NCI-H1092 treated with DMSO at 0.1 percent for 48 hours (cell line): Measurements from ENCODE around the gene SND1.

Experiments
- DNase-seq: peaks from one replicate; lab custom pipeline; 2025; lab: John Stamatoyannopoulos, UW

The SND1 gene

DNA sequence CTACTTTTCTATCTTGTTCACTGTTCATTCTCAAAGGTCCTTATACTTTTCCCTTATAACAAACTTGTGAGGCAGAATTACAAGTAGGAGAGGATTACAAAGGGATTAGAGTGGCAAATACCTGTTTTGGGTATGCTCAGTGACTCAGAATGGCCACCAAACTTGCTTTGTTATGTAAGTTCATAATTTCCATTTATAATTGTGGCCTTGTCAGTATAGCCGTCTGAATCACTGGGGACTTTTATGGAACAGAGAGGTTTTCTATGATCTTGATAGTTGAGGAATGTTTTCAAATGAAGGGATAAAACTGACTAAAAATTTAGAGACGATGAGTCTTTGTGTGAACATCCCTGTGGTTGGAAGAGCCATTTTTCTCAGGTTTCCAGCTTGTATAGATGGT lies 116.2 kb downstream of the SND1 start:
- no peak for DNase-seq

- DNase-seq, result no peak
These were observed 117.1 kb downstream of the SND1 start for GRCh38 chr7:127769137-127769536.

- no peak for DNase-seq
These were observed 117.9 kb downstream of the SND1 start for GRCh38 chr7:127769696-127770400.

- DNase-seq, result no peak
These were observed 118.9 kb downstream of the SND1 start for GRCh38 chr7:127770885-127771284.

GRCh38 chr7:127771707-127772106 lies 119.7 kb downstream of the SND1 start:
- no peak for DNase-seq

GRCh38 chr7:127776776-127777386 lies 124.9 kb downstream of the SND1 start:
- no peak for DNase-seq

- no peak for DNase-seq
These were observed 128.5 kb downstream of the SND1 start for GRCh38 chr7:127780489-127780888.

- DNase-seq, result no peak
These were observed 129.1 kb downstream of the SND1 start for GRCh38 chr7:127781081-127781480.

DNA sequence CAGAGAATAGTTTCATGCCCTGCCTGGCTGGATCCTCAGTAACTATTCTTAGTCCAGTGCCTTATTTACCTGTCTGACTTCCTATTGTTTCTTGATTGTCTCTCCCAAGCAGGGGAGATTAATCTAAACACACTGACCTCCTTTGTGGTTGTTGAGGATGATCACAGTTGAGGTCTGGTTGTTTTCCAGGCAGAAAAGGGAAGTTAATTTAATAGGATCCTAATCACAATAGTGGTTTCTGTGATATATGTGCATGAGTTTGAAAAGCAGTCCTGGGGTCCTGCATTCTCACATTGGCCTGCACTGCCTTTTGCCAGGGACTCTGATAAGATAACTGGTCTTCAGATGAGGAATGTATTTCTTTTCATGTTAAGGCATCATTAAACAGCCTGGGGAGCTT lies 130.1 kb downstream of the SND1 start:
- no peak for DNase-seq

DNA sequence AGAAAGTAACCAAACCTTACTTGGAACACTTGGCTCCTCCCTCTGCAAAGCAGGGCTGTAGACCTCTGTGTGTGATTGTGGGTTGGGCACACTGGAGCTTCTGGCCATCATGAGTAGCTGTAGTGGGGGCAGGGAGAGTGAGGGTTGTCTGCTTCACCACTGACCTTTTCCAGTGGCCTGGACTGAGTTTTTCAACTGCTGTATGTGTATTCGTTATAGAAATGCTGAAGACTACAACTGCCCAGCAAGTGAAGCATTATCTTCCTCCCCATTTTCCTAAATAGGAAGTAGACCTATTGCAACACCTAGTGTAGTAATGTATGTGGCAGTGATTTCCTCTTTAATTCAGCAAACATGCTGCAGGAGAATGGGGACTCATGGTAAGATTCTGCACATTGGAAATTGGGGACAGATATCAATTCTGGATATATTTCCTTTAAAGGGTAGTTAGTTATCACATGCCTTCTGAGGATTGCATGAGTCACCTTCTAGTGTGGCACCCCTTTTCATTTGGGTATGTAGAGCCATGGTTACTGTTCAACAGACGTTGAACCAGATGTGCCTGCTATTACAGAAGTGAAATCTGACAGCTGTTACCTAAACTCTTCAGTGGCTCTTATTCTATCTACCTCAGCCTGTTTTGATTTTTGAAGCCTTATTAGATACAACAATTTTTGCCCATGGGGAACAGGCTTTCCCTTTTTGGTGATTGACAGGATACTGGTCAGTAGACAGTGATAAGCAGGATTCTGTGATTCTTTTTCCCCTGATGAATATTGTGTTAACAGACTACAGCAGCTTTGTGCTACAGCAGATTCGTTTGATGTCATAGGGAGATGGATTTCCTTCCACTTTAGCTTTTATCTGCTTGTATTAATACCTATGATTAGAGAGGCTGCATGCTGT lies 130.9 kb downstream of the SND1 start:
- no peak for DNase-seq

- DNase-seq, result no peak
These were observed 134.2 kb downstream of the SND1 start for GRCh38 chr7:127786184-127786583.

DNA sequence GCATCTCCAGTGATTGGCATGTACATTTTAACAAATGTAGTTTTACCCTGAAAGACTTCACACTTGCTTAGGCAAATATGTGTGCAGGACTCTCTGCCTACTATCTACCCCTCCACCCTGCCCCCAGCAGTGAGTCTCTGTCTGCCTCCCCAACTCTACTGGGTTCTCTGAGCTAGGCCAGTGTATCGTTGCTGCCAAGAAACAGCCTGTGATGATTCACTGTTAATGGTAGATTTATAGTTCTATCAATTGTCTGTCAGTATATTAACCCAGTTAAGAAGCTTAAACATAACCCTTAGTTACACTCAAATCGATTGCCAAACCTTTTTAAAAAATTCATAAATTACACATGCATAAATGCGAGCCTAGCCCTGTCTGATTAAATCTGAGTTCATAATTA lies 137.0 kb downstream of the SND1 start:
- no peak for DNase-seq

DNA sequence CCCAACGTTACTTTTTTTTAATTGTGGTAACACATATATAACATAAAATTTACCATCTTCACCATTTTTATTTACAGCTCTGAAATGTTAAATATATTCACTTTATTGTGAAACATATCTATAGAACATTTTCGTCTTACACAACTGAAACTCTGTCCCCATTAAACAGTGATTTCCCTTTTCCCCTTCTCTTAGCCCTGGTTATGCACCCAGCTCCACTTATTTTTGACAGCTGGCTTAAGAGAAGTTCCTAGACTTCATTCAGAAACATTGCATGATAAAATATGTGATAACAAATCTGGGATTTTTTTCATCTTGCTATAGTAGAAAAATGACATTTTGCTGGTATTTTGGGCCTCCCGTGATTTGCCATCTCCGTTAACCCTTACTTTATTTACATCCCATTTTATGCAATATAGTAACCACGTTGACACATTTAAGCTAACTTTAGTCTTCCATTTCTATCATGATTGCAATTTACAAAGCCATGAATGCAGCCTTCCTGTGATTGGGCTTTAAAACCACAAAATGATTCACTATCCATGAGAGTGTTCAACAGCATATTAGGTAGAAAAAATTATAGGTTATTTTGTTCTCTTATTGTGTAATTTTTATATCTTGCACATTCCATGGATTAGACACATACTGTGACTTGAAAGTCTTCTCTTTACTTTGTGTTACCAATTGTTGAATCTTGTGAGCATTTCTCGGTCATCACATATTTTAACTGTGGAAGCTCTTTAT lies 139.6 kb downstream of the SND1 start:
- DNase-seq, result no peak

DNA sequence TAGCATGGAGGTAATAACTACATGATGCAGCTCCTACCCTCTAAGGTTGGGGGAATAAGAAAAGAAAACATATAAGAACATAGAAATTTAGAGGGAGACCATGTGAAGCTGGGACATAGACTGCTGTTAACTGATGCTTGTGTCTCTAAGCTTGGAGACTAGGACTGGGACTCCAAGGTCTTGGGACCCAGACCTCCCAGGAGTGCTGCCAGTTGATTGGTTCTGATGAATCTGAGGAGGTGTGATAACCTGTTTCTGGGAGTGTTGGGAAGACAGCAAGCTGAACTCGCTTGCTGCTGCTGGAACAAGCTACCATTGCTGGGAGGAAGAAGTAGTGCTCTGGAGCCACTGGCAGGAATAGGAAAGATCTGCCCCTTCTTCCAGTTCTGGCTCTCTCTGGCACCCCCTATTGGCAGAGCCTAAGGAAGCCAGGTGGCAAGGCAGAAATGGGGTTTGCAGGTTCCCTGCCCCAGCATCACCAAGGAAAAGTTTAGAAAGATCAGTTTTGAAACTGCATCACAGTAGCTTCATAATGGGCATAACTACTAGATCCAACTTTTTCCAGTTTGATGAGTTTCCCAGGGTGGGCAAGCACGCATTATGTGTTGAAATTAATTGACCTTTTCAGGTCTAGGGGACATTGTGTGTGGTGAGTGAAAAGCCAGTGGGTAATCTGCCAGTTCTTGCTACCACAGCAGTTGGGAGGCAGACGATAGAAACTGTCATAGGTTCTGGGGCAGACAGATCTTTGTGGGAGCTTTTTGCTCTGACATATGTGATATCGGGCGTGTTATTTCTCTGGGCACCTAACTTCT lies 140.7 kb downstream of the SND1 start:
- DNase-seq, result no peak

DNA sequence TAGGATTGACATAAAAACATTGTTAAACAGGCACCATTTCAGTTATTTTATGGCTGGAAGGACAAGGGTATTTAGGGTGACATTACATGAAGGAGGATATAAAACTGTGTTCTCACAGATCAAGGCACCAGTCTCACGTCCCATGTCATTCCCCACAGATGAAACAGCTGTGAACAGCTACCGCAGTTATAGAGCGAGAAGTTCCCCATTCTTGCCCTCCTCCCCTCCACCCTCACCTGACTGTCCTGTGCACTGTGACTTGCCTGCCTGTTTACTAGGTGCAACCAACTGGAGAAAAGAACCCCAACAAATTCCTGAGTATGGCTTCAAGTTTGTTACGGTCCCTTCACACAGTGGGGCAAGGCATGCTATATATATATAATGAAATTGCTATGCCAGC lies 141.6 kb downstream of the SND1 start:
- no peak for DNase-seq

DNA sequence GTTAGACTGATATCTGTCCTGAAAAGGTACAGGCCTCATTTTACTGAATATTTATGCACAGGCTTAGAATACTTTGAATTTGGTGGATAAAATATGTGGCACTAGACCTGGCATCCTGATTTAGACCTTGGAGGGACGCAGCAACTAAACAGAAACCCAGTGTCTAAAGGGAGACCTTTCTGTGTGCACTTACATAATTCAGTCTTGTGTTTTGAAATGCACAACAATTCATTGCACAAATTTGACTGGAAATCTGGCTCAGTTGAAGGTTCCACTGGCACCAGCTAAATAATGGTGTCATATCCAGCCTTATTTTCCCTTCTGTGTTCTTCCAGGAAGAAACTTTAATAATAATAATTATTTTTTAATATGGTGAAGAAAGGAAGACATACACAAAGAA lies 142.1 kb downstream of the SND1 start:
- no peak for DNase-seq

DNA sequence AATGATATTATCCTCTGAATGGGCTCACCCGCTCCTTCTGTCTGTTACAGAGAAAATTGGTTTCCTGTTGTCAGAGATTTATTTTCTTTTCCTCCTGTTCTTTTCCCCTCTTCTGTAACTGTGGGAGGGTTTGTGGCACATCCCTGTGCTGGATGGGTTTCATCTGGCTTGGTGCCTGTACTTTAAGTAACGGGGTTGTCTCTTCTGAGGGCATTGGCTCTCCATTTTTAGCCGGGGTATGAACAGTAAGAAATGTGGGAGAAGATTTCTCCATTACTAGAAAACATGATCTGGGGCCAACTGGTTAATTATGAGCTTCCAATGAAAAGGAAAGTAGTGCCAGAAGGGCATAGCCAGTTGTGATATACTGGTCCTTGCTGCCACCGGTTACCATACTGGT lies 142.6 kb downstream of the SND1 start:
- DNase-seq, result no peak

DNA sequence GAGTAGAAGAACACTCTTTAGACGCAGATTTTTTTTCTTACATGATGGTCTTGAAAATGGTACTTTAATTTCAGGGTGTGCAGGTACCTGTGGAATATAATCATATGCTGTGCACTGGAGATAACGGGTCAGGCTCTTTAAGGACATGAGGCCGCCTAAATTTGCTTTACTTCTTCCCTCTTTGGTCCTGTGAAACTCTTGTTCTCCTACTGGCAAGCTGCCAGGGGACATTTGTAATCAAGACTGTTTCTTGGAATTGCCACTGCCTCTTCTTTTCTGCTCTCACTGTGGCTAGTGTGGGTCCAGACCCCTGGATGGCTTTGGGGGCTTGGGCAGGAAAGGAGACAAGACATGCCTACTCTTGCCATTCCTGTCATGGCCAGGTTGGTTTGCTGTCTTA lies 146.0 kb downstream of the SND1 start:
- DNase-seq, result no peak

- no peak for DNase-seq
These were observed 146.9 kb downstream of the SND1 start for GRCh38 chr7:127798769-127799372.

DNA sequence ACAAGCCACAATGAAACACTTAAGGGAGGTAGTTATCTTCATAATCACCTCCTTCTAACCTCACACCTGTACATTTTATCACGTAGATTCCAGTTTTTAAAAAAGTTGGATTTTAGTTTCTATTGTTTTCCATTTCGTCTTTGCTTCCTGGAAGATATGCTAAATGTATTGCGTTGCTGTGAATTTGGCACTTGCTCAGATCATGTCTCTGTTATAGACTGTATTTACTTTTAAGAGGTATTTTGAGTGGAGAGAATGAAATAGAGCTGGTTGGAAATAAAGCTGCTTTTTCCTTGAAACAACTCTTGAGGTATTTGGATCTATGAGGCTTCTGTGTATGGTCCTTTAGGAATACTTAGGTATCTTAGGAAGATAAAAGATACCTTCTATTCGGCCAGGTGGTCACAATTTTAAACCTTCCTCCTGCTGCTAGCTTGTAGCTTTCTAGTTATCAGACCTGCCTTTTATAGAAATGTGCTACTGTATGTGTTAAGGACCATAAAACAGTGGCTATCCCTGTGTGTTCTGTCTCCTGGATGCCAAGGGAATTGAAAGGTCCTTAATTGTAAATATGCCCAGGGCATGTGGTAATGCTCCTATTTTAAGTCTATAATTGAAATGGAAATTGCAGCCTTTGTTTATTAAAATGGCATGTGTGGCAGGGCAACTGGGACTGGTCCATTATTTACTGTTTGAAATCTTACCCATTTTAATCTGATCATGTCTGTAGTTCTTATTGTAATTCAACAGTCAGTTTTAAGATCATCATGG lies 147.7 kb downstream of the SND1 start:
- peak; percentile 12 for DNase-seq
